GM12878 (cell line): ENCODE measurements around the gene GARNL3. TPM values are rescaled to one million over a fixed set of nuclear protein-coding genes. Genes with fewer than 3 reads are reported as not detected.

Experiments used
- ATAC-seq: fragments of 200-7000 bp; cut with Tn5 transposase; 3 replicates; pipeline ENCODE4 v1.9.1; 2020; ENCODE audit warnings: mild to moderate bottlenecking, moderate library complexity
- BruUV-seq: library from RNA; stranded (reverse); fragments of 400-500 nt; replicated peaks from 2 replicates; lab custom pipeline; 2021; lab: Mats Ljungman, UMichigan
- CTCF ChIA-PET: fragments of 300-600 bp; sonication (Branson Sonifier 250); formaldehyde crosslinking; extraction: SDS; loops from one replicate; lab custom pipeline; 2021; ENCODE audit warnings: inconsistent platforms; lab: Yijun Ruan, JAX
- POLR2A ChIA-PET: fragments of 350-600 bp; formaldehyde crosslinking; extraction: SDS; loops from one replicate; lab custom pipeline; 2021; ENCODE audit warnings: inconsistent platforms; lab: Charles Lee
- RAD21 ChIA-PET: fragments of 300-600 bp; sonication (Branson Sonifier 250); formaldehyde crosslinking; loops from one replicate; lab custom pipeline; 2023; ENCODE audit warnings: antibody characterized with exemption; ENCODE audit not compliant: unreplicated experiment; lab: Charles Lee
- SMC1A ChIA-PET: fragments of 300-600 bp; sonication (Branson Sonifier 250); formaldehyde crosslinking; loops from one replicate; lab custom pipeline; 2023; ENCODE audit not compliant: unreplicated experiment, uncharacterized antibody; lab: Charles Lee
- DNase-seq: peaks from one replicate; pipeline ENCODE4 v3.0.0-alpha.2; 2011; ENCODE audit warnings: low read depth, low spot score
- FAIRE-seq: peaks from 3 replicates; lab custom pipeline; 2011; peaks lifted over from hg19 to GRCh38; lab: Jason Lieb, UNC
- H2AFZ ChIP-seq: 2 replicates; pipeline ENCODE4 v1.6.0; 2011; ENCODE audit warnings: low read depth, low read length, control low read depth; ENCODE audit not compliant: control insufficient read depth
- H3K27ac ChIP-seq: 2 replicates; pipeline ENCODE4 v1.5.1; 2011; ENCODE audit warnings: control low read depth; ENCODE audit not compliant: control insufficient read depth, insufficient read depth
- H3K27me3 ChIP-seq, 2 experiments: replicated peaks in 1 of 2; 2 replicates each; pipeline versions ENCODE4 v1.6.0 to v1.6.1; 2011; ENCODE audit warnings: low read length in 1 of 2; ENCODE audit not compliant: control insufficient read depth in 2 of 2, insufficient read depth in 2 of 2
- H3K36me3 ChIP-seq, 2 experiments: 2 replicates each; pipeline ENCODE4 v1.5.1; 2011; ENCODE audit warnings: low read length in 1 of 2; ENCODE audit not compliant: control insufficient read depth in 2 of 2, insufficient read depth in 2 of 2
- H3K4me1 ChIP-seq: 2 replicates; pipeline ENCODE4 v1.6.1; 2011; ENCODE audit warnings: mild to moderate bottlenecking, low read length, moderate library complexity, mixed read lengths; ENCODE audit not compliant: control insufficient read depth, insufficient read depth
- H3K4me2 ChIP-seq: 2 replicates; pipeline ENCODE4 v1.6.0; 2011; ENCODE audit warnings: control low read depth; ENCODE audit not compliant: control insufficient read depth, insufficient read depth
- H3K4me3 ChIP-seq: fragments of 200-600 bp; sonication (generic); 2 replicates; pipeline ENCODE4 v1.5.1; 2016
- H3K79me2 ChIP-seq: 2 replicates; pipeline ENCODE4 v1.6.0; 2011; ENCODE audit warnings: low read length; ENCODE audit not compliant: control insufficient read depth, insufficient read depth
- H3K9ac ChIP-seq: 2 replicates; pipeline ENCODE4 v1.8.0; 2011; ENCODE audit warnings: low read length, control low read depth, mixed read lengths; ENCODE audit not compliant: control insufficient read depth, insufficient read depth
- H3K9me3 ChIP-seq: replicated peaks from 3 replicates; pipeline ENCODE4 v1.5.1; 2011; ENCODE audit warnings: mild to moderate bottlenecking, low read length; ENCODE audit not compliant: control insufficient read depth, insufficient read depth
- H4K20me1 ChIP-seq: 2 replicates; pipeline ENCODE4 v1.6.0; 2011; ENCODE audit not compliant: control insufficient read depth, insufficient read depth
- HDGF ChIP-seq: fragments of 450-650 bp; IDR thresholded peaks from 2 replicates; pipeline ENCODE4 v1.6.1; 2016; ENCODE audit warnings: antibody characterized with exemption
- NKRF ChIP-seq: fragments of 450-650 bp; conservative IDR thresholded peaks from 2 replicates; pipeline ENCODE4 v1.6.1; 2017; ENCODE audit warnings: mild to moderate bottlenecking, moderate library complexity
- PML ChIP-seq: IDR thresholded peaks from 2 replicates; pipeline ENCODE4 v1.6.1; 2012; ENCODE audit warnings: low read length, inconsistent platforms
- SMARCA5 ChIP-seq: fragments of 450-650 bp; IDR thresholded peaks from 2 replicates; pipeline ENCODE4 v1.6.1; 2017; ENCODE audit warnings: mild to moderate bottlenecking
- WGBS: methylation state at CpG from one replicate; pipeline ENCODE4 v1.1.6; 2016; ENCODE audit warnings: low lambda C conversion rate; ENCODE audit not compliant: insufficient replicate concordance, insufficient coverage; ENCODE audit errors: missing lambda C conversion rate; 5-methylcytosine and 5-hydroxymethylcytosine counted together
- in situ Hi-C: fragments of 300-500 bp; cut with MboI; formaldehyde crosslinking; loops from 9 replicates; pipeline ENCODE4 v1.14.3; 2018; ENCODE audit warnings: mixed read lengths
- intact Hi-C: fragments of 100-400 bp; cut with micrococcal nuclease; formaldehyde crosslinking; loops from one replicate; pipeline ENCODE4 v1.14.2; 2022; ENCODE audit not compliant: unreplicated experiment
- polyA plus RNA-seq, 11 experiments: library from polyadenylated mRNA; depleted of rRNA in 4 of 11; unstranded in 6 of 11; stranded (reverse) in 5 of 11; fragments of >200 nt; fragmentation: Nextera tagmentation in 4 of 11; fragmentation: Illumina TruSeq in 1 of 11; extraction: Ambion mirVana in 4 of 11; extraction: Trizol in 1 of 11; gene quantifications; 1 replicate in 1 of 11; 2 replicates in 10 of 11; pipeline versions ENCODE4 v1.2.1 to v1.2.3, GENCODE V29; 2011 to 2016; ENCODE audit warnings: inconsistent platforms in 2 of 11, missing spikeins in 2 of 11, low read depth in 1 of 11
- total RNA-seq, 4 experiments: library from RNA; depleted of rRNA in 3 of 4; stranded (reverse); fragments of >200 nt in 3 of 4; fragmentation: Illumina TruSeq in 1 of 4; extraction: Trizol in 1 of 4; gene quantifications; 2 replicates each; pipeline versions ENCODE4 v1.2.1 to v1.2.3, GENCODE V29; 2013 to 2021
- TF ChIP-seq, protein P1 (sequence below): fragments of 450-650 bp; formaldehyde crosslinking; IDR thresholded peaks from 2 replicates; pipeline ENCODE4 v1.4.0; 2020; ENCODE audit warnings: mild to moderate bottlenecking, moderate library complexity
- TF ChIP-seq, protein P2 (sequence below): fragments of 450-650 bp; formaldehyde crosslinking; IDR thresholded peaks from 2 replicates; pipeline ENCODE4 v1.4.0; 2022; ENCODE audit warnings: mild to moderate bottlenecking, moderate library complexity

Gene GARNL3
- total and polyA plus RNA-seq, 10 of the 15 experiments (the other 5 are each of a cell fraction or from before 2014, with no cell fraction given) = 0.89 to 13.2 (median 6.3) TPM

- FAIRE-seq = no peak
- H3K4me2 ChIP-seq = no peak overlapping the region
- ChIA-PET SMC1A (interaction anchor here (2.3 kb wide), 1 partner anchor 131 kb away, joined by 9 read pairs; no protein-coding TSS in a partner anchor), POLR2A (interaction anchor here (0.6 kb wide), 1 partner anchor 633 kb away, joined by 6 read pairs; no protein-coding TSS in a partner anchor), CTCF (interaction anchor here (0.9 kb wide), 1 partner anchor 130 kb away, joined by 4 read pairs; no protein-coding TSS in a partner anchor), RAD21 (no interaction called here)
- H3K27me3 ChIP-seq = no peaks in the 10 kb centered on the region
- in situ Hi-C loops (no loop called here), intact Hi-C loops (no loop called here)
- no peak for DNase-seq
- H4K20me1 ChIP-seq = no peaks in the 10 kb centered on the region
- H3K79me2 ChIP-seq = no peaks in the 10 kb centered on the region
- H3K36me3 ChIP-seq = no peaks in the 10 kb centered on the region; a peak in 1 of 4 replicates
- H3K4me3 ChIP-seq = no peak overlapping the region
- no peak overlapping the region for H3K27ac ChIP-seq
- no peaks in the 10 kb centered on the region for H3K9me3 ChIP-seq
- H3K9ac ChIP-seq = no peak overlapping the region
- no peaks in the 10 kb centered on the region for H3K4me1 ChIP-seq
- 97% methylated on average over 7 of the region's 7 CpGs for WGBS
- no TSS peak for BruUV-seq
- no peak for ATAC-seq
- TF ChIP-seq HDGF (no peak), NKRF (no peak), SMARCA5 (no peak)
- H2AFZ ChIP-seq = no peak overlapping the region
Measured at GRCh38 chr9:127344368-127345000, 79.9 kb downstream of the GARNL3 start.

GRCh38 chr9:127345566-127345965, 81.0 kb downstream of the GARNL3 start:
- Histone ChIP-seq H3K27me3 (no peaks in the 10 kb centered on the region), H3K9ac (no peak overlapping the region), H3K27ac (no peak overlapping the region), H3K4me3 (no peak overlapping the region), H3K9me3 (no peaks in the 10 kb centered on the region), H3K4me2 (no peak overlapping the region), H2AFZ (no peak overlapping the region), H3K79me2 (no peaks in the 10 kb centered on the region), H4K20me1 (no peaks in the 10 kb centered on the region), H3K4me1 (no peaks in the 10 kb centered on the region), H3K36me3 (no peaks in the 10 kb centered on the region; a peak in 1 of 4 replicates)
- DNase-seq (no peak), FAIRE-seq (no peak), ATAC-seq (no peak)
- intact Hi-C loops = loop anchor here (5.0 kb wide), 1 partner anchor 133 kb away; no protein-coding TSS in a partner anchor
- 57% methylated on average over 3 of the region's 3 CpGs for WGBS
- ChIA-PET RAD21 (interaction anchor here (1.5 kb wide), 1 partner anchor 51 kb away, joined by 4 read pairs; the partner anchor contains the start of gene SLC2A8), CTCF (interaction anchor here (0.6 to 1.1 kb wide), 4 partner anchors 24 to 131 kb away, joined by 3 to 5 read pairs (median 4); no protein-coding TSS in a partner anchor), POLR2A (no interaction called here), SMC1A (interaction anchor here (1.0 to 2.3 kb wide), 2 partner anchors 46 to 132 kb away, joined by 3 to 9 read pairs; no protein-coding TSS in a partner anchor)
- BruUV-seq = no TSS peak
- in situ Hi-C loops = no loop called here
- TF ChIP-seq, protein P1, sequence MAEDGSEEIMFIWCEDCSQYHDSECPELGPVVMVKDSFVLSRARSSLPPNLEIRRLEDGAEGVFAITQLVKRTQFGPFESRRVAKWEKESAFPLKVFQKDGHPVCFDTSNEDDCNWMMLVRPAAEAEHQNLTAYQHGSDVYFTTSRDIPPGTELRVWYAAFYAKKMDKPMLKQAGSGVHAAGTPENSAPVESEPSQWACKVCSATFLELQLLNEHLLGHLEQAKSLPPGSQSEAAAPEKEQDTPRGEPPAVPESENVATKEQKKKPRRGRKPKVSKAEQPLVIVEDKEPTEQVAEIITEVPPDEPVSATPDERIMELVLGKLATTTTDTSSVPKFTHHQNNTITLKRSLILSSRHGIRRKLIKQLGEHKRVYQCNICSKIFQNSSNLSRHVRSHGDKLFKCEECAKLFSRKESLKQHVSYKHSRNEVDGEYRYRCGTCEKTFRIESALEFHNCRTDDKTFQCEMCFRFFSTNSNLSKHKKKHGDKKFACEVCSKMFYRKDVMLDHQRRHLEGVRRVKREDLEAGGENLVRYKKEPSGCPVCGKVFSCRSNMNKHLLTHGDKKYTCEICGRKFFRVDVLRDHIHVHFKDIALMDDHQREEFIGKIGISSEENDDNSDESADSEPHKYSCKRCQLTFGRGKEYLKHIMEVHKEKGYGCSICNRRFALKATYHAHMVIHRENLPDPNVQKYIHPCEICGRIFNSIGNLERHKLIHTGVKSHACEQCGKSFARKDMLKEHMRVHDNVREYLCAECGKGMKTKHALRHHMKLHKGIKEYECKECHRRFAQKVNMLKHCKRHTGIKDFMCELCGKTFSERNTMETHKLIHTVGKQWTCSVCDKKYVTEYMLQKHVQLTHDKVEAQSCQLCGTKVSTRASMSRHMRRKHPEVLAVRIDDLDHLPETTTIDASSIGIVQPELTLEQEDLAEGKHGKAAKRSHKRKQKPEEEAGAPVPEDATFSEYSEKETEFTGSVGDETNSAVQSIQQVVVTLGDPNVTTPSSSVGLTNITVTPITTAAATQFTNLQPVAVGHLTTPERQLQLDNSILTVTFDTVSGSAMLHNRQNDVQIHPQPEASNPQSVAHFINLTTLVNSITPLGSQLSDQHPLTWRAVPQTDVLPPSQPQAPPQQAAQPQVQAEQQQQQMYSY (CRISPR knock-in tag) = no peak
- TF ChIP-seq, protein P2, sequence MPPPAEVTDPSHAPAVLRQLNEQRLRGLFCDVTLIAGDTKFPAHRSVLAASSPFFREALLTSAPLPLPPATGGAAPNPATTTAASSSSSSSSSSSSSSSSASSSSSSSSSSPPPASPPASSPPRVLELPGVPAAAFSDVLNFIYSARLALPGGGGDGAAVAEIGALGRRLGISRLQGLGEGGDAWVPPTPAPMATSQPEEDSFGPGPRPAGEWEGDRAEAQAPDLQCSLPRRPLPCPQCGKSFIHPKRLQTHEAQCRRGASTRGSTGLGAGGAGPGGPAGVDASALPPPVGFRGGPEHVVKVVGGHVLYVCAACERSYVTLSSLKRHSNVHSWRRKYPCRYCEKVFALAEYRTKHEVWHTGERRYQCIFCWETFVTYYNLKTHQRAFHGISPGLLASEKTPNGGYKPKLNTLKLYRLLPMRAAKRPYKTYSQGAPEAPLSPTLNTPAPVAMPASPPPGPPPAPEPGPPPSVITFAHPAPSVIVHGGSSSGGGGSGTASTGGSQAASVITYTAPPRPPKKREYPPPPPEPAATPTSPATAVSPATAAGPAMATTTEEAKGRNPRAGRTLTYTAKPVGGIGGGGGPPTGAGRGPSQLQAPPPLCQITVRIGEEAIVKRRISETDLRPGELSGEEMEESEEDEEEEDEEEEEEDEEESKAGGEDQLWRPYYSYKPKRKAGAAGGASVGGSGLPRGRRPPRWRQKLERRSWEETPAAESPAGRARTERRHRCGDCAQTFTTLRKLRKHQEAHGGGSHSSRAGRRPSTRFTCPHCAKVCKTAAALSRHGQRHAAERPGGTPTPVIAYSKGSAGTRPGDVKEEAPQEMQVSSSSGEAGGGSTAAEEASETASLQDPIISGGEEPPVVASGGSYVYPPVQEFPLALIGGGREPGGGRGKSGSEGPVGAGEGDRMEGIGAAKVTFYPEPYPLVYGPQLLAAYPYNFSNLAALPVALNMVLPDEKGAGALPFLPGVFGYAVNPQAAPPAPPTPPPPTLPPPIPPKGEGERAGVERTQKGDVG (CRISPR knock-in tag) = no peak
- no peak for TF ChIP-seq PML
